ENCODE measurements around the gene CYFIP1. TPM values are rescaled to one million over a fixed set of nuclear protein-coding genes. Genes with fewer than 3 reads are reported as not detected.

CYFIP1 gene
- total and polyA plus RNA-seq, 7 donors = 45.0 to 99.6 (median 69.8) TPM

DNA sequence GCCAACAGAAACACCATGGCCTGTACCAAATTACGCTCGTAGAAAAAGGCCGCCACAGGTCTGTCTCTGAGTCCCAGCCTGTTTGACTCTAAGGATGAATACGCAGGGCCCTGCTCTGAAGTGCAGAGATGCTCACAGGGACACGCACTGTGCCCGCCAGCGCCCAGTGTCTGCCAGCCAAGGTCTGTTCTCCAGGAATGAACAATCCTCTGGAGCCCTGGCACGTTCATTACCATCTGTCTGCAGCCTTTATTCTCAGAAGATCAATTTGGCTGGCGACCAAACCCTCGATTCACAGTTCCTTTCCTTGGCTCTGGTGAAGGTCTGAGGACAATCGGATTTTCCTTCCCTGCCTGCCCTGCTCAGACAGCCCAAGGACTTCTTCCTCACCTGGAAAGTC is 75.4 kb downstream of the CYFIP1 start:
- no peak overlapping the region for H3K27ac ChIP-seq
- peaks cover 33 to 79% (median 54%) of the 10 kb centered on the region in 4 donors for H3K36me3 ChIP-seq
- intact Hi-C loops (cut with DNase I) = no loop called here
- H3K4me3 ChIP-seq = no peak overlapping the region
- H3K4me1 ChIP-seq = no peaks in the 10 kb centered on the region
- H3K9me3 ChIP-seq = no peaks in the 10 kb centered on the region
- no peaks in the 10 kb centered on the region for H3K27me3 ChIP-seq
- WGBS, 2 donors = 91% methylated on average over 11 of the region's 11 CpGs
- TF ChIP-seq, protein P1, sequence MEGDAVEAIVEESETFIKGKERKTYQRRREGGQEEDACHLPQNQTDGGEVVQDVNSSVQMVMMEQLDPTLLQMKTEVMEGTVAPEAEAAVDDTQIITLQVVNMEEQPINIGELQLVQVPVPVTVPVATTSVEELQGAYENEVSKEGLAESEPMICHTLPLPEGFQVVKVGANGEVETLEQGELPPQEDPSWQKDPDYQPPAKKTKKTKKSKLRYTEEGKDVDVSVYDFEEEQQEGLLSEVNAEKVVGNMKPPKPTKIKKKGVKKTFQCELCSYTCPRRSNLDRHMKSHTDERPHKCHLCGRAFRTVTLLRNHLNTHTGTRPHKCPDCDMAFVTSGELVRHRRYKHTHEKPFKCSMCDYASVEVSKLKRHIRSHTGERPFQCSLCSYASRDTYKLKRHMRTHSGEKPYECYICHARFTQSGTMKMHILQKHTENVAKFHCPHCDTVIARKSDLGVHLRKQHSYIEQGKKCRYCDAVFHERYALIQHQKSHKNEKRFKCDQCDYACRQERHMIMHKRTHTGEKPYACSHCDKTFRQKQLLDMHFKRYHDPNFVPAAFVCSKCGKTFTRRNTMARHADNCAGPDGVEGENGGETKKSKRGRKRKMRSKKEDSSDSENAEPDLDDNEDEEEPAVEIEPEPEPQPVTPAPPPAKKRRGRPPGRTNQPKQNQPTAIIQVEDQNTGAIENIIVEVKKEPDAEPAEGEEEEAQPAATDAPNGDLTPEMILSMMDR (IDR thresholded peaks at IDR 0.05) = no peak
- TF ChIP-seq POLR2AphosphoS5 (IDR thresholded peaks at IDR 0.05) (no peak), EP300 (IDR thresholded peaks at IDR 0.05) (no peak), POLR2A (IDR thresholded peaks at IDR 0.05) (no peak)
- DNase-seq = no peak

DNA sequence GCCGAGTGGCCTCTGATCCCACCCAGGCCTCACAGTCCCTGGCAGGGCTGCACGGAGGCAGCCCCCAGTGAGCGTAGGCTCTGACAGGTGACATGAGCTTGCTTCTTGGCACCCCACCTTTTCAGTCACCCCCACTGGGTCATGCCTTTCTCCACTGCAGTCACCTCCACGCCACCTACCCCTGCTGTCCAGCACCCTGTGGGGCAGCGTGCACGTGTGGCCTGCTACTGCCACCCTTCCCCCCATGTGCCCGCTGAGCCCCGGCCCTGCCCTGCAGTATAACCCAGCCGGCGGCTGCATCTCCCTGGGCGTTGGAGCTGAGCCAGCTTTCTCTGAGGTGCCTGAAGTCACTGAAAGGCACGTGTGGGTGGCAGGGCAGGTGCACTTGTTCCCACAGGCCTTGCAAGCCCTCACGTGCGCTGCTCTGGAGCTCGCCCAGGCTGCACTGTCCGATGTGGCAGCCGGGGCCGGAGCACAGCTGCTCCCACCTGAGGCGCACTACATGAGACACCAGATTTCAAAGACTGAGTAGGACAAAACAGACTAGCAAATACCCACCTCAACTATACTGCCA is 76.1 kb downstream of the CYFIP1 start:
- H3K27me3 ChIP-seq = no peaks in the 10 kb centered on the region
- no peaks in the 10 kb centered on the region for H3K9me3 ChIP-seq
- intact Hi-C loops (cut with DNase I) = no loop called here
- peaks cover 26 to 79% (median 52%) of the 10 kb centered on the region in 4 donors for H3K36me3 ChIP-seq
- no peak overlapping the region for H3K27ac ChIP-seq
- TF ChIP-seq POLR2A (IDR thresholded peaks at IDR 0.05) = no peak
- TF ChIP-seq POLR2AphosphoS5 (IDR thresholded peaks at IDR 0.05) = no peak
- TF ChIP-seq EP300 (IDR thresholded peaks at IDR 0.05) = no peak
- TF ChIP-seq, protein P1 (IDR thresholded peaks at IDR 0.05) = no peak
- no peaks in the 10 kb centered on the region for H3K4me1 ChIP-seq
- no peak overlapping the region for H3K4me3 ChIP-seq
- no peak for DNase-seq
- WGBS, 2 donors = 32 to 76% methylated on average over 19 of the region's 19 CpGs

- H3K4me1 ChIP-seq = no peaks in the 10 kb centered on the region
- no peak for TF ChIP-seq POLR2A (IDR thresholded peaks at IDR 0.05)
- TF ChIP-seq EP300 (IDR thresholded peaks at IDR 0.05) = no peak
- no peak for TF ChIP-seq POLR2AphosphoS5 (IDR thresholded peaks at IDR 0.05)
- TF ChIP-seq, protein P1 (IDR thresholded peaks at IDR 0.05) = no peak
- H3K27me3 ChIP-seq = no peaks in the 10 kb centered on the region
- no peak for DNase-seq
- H3K9me3 ChIP-seq = no peaks in the 10 kb centered on the region
- intact Hi-C loops (cut with DNase I) = no loop called here
- no peak overlapping the region for H3K4me3 ChIP-seq
- WGBS, 2 donors = 94 to 96% methylated on average over 18 of the region's 18 CpGs
- H3K36me3 ChIP-seq = peaks cover 22 to 76% (median 48%) of the 10 kb centered on the region in 4 donors
- no peak overlapping the region for H3K27ac ChIP-seq
Observed at GRCh38 chr15:22903427-22903826, 76.7 kb downstream of the CYFIP1 start.

- WGBS, 2 donors = 90 to 96% methylated on average over 11 of the region's 11 CpGs
Observed at GRCh38 chr15:22902981-22903380, 77.2 kb downstream of the CYFIP1 start.

More at GRCh38 chr15:22902981-22903380, 77.2 kb downstream of the CYFIP1 start:
- H3K27me3 ChIP-seq = no peaks in the 10 kb centered on the region
- intact Hi-C loops (cut with DNase I) = no loop called here
- H3K4me3 ChIP-seq = no peak overlapping the region
- no peaks in the 10 kb centered on the region for H3K4me1 ChIP-seq
- no peak for DNase-seq
- TF ChIP-seq EP300 (IDR thresholded peaks at IDR 0.05) (no peak), POLR2A (IDR thresholded peaks at IDR 0.05) (no peak), POLR2AphosphoS5 (IDR thresholded peaks at IDR 0.05) (no peak)
- TF ChIP-seq, protein P1 (IDR thresholded peaks at IDR 0.05) = no peak
- H3K9me3 ChIP-seq = no peaks in the 10 kb centered on the region
- H3K36me3 ChIP-seq = peaks cover 22 to 71% (median 46%) of the 10 kb centered on the region in 4 donors
- H3K27ac ChIP-seq = no peak overlapping the region

All from sigmoid colon (tissue), 7 donors.